A549 (cell line): ENCODE results near the gene SLC38A10.

Experiments
- CTCF ChIP-seq: fragments of >200 bp; sonication (Bioruptor Twin); formaldehyde crosslinking; IDR thresholded peaks from 3 replicates; pipeline ENCODE4 v1.5.1; 2016
- EP300 ChIP-seq, 2 experiments: fragments of >200 bp; sonication (Bioruptor Twin); formaldehyde crosslinking; IDR thresholded peaks; 2 replicates in 1 of 2; 3 replicates in 1 of 2; pipeline ENCODE4 v1.6.1; 2016 to 2017
- HMGXB4 ChIP-seq: fragments of 250-450 bp; sonication (Bioruptor Pico); IDR thresholded peaks from 2 replicates; pipeline ENCODE4 v1.5.0; 2021; ENCODE audit warnings: mild to moderate bottlenecking, moderate library complexity, borderline replicate concordance
- JUN ChIP-seq, 2 experiments: fragments of >200 bp; sonication (Bioruptor Twin); formaldehyde crosslinking; IDR thresholded peaks; 2 replicates in 1 of 2; 3 replicates in 1 of 2; pipeline ENCODE4 v1.6.1; 2016 to 2017
- KDM1A ChIP-seq: fragments of 200-600 bp; sonication (generic); IDR thresholded peaks from 2 replicates; pipeline ENCODE4 v1.6.1; 2016; ENCODE audit warnings: low read depth, mild to moderate bottlenecking
- MAX ChIP-seq: IDR thresholded peaks from 2 replicates; pipeline ENCODE4 v1.6.1; 2012
- REST ChIP-seq: fragments of 200-600 bp; sonication (generic); IDR thresholded peaks from 2 replicates; pipeline ENCODE4 v1.6.1; 2016; ENCODE audit warnings: antibody characterized with exemption, mild to moderate bottlenecking, moderate library complexity
- USF2 ChIP-seq: fragments of 450-650 bp; IDR thresholded peaks from 2 replicates; pipeline ENCODE4 v1.6.1; 2014; ENCODE audit warnings: antibody characterized with exemption

GRCh38 chr17:81208651-81209050 is 86.5 kb downstream of the SLC38A10 start:
- TF ChIP-seq CTCF (no peak), KDM1A (no peak), EP300 (IDR thresholded peaks at IDR 0.05) (no peak), MAX (no peak), REST (no peak), HMGXB4 (CRISPR knock-in tag) (no peak), JUN (IDR thresholded peaks at IDR 0.05) (no peak), USF2 (no peak)
